Ramos (cell line): ENCODE data around the gene CFAP65.

Experiments used
- in situ Hi-C: fragments of 300-500 bp; cut with MboI; formaldehyde crosslinking; loops from one replicate; pipeline ENCODE4 v1.14.3; 2022; ENCODE audit warnings: low sequenced_read_pairs; ENCODE audit not compliant: unreplicated experiment

CFAP65 gene

GRCh38 chr2:219065484-219065883 is 24.2 kb upstream of the CFAP65 start:
- in situ Hi-C loops: no loop called here

GRCh38 chr2:219062081-219062480 is 20.8 kb upstream of the CFAP65 start:
- in situ Hi-C loops: no loop called here

- in situ Hi-C loops: no loop called here
Observed at GRCh38 chr2:219060821-219061791, 19.8 kb upstream of the CFAP65 start, which contains the start of gene IHH. TSS of gene IHH (minus strand) at chr2:219060921. CDS start at chr2:219060467, 454 bp downstream.

DNA sequence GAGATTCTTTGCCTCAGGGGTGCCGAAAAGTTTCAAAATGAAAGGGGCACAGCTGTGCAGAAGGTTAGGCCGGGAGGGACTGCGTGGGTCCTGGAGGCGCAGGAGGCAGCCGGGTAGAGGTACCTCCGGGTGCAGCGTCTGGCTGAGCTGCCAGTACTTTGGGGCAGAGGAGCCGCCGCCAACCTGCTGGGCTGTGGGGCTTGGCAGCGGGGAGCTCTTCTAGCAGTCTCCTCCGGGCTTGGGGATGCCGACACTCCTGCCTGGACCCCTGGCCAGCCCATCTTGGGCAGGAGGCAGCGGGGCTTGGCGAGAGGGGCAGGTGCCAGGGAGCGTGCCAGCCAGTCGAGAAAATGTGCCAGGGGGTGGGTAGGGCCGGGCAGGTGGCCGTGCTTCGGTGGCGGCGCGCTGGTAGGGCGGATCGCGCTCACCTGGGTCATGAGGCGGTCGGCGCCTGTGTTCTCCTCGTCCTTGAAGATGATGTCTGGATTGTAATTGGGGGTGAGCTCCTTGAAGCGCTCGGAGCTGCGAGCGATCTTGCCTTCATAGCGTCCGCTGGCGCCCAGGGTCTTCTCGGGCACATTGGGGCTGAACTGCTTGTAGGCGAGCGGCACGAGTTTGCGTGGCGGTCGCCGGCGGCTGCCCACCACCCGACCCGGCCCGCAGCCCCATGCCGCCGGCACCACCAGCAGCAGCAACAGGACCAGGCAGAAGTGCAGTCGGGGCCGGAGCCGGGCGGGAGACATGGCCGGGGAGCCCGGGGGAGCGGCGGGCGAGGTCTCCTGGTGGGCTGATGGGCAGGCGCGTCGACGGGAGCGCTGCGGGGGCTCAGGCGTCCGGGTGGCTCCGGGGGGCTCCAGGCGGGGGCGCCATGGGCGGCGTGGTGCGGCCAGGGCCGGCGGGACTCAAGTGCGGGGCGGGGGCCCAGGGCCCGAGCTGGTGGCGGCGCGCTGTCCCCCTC is 18.7 kb upstream of the CFAP65 start:
- in situ Hi-C loops: no loop called here

- in situ Hi-C loops: no loop called here
Observed at GRCh38 chr2:219059375-219059724, 18.0 kb upstream of the CFAP65 start.

GRCh38 chr2:219058541-219059374 is 17.4 kb upstream of the CFAP65 start:
- in situ Hi-C loops: no loop called here

- in situ Hi-C loops: no loop called here
Observed at GRCh38 chr2:219057709-219058540, 16.6 kb upstream of the CFAP65 start.

GRCh38 chr2:219056896-219057708 is 15.8 kb upstream of the CFAP65 start:
- in situ Hi-C loops: no loop called here

DNA sequence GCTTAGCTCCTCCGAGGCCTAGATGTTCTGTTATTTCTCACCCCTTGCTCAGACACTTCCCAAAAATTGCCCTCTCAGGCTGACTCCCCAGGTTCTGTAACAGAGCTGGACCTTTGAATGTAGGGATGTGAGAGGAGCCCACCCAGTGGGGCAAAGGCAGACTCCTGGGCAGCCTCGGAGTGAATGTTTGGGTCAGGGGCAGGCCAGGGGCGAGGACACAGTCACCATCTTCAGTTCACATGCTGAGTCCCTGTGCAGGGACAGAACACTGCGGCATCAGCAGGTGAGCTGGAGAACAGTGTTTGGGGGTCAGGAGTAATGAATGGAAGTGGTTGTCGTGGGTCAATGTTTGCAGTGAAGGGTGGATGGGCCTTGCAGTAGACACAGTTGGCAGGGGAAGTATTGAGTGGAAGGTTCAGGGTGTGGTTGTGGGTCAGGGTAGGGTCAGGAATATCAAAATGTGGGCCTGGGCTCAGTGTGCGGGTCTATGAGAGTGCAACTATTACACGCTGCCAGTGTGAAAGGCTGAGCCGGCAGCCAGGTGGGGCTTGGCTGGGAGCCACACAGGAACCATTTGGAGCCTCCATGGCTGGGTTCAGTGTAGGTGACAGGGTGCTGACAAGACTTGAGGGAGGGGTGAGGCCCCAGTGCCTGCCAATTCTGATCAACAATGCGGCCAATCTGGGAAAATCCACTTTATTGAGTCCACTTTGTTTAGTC is 15.0 kb upstream of the CFAP65 start:
- in situ Hi-C loops: no loop called here

- in situ Hi-C loops: no loop called here
Observed at GRCh38 chr2:219054956-219055903, 13.9 kb upstream of the CFAP65 start.

DNA sequence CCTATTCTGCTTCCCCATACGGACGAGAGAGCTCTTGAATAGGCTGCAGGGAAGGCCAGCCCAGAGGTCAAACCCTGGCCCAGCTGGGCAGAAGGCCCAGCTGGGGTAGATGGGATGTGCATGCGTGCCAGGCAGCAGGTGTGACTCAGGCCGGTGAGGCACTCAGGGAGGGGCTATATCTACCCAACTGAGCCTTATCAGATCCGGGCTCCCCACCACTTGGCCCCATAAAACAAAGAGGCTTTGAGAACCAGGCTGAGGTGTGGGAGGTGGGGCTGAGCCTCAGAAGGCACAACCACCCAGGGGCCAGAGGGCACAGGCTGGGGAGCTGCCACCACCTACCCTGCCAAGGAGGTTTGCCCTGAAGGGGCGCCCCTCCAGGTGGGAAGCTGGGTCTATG is 8.0 kb upstream of the CFAP65 start:
- in situ Hi-C loops: no loop called here

DNA sequence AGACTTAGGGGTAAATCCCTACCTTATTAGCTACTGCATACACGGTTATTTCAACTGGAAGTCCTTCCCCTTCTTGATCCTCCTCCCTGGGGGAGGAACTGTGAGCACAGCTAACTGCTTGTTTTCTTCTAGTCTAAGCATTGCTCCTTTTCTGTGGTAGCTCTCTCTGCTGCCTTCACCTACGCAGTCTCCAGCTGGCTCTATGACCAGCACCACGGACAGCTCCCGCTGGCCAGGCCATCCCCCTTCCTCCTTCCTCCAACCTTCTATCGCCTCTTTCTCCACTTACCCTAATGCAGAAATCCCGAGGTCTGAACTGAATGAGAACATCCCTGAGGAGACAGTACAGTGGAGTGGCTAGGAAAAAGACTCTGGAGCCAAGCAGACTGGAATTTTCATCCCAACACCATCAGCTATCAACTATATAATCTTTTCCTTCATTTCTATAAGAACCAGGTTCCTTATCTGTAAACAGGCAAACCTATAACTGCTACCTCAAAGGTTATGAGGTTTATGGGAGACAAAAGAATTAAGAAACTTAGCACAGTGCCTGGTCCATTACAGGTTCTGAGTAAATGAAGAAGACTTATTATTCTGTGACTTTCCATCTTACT is 4.7 kb upstream of the CFAP65 start:
- in situ Hi-C loops: no loop called here

DNA sequence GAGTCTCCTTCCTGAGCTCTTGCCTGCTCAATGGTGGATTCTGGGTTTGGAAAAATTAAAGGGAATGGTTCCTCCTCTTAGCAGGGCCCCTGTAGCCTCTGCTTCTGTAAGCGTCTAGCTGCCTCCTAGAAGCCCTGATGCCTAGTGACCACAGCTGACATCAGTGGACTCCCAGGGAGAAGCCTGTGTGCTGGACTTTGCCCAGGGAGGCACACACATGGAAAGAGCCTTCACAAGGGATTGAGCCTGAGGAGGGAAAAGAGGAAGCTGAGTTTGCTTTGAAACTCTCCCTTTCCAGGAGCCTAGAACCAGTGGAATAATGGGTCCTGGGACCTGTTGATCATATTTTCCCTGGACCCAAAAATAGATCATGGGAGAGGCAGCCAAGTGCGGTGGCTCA is 1.4 kb upstream of the CFAP65 start:
- in situ Hi-C loops: no loop called here

DNA sequence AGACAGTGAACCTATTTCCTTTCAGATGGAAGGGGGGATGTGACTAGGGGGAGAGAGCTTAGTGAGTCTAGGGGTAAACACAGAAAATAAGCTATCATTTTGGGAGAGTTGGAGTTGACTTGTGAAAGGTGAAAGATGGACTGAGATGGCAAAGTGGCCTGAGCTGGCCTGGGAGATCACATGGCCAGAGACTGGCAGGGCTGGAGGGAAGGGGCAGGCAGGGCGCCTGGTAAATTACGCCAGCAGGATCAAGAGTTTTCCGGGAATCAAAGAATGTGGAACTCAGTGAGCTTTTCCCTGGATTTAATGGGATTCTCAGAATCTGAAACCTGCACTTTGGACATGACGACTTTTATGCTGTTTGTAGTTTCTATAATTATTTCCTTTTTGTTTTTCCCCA is 841 bp upstream of the CFAP65 start:
- in situ Hi-C loops: no loop called here

- in situ Hi-C loops: no loop called here
Observed at GRCh38 chr2:219038600-219038999, 2.7 kb downstream of the CFAP65 start.

- in situ Hi-C loops: no loop called here
Observed at GRCh38 chr2:219037783-219038499, 3.4 kb downstream of the CFAP65 start.
